ACHN (cell line): ENCODE measurements around the gene PCDHGB7.
"Not testable (repeated sequence)": the region's sequence is repeated elsewhere in the genome, so short reads cannot be mapped to it uniquely, and the experiment has no call there.

ENCODE experiments used
- DNase-seq: peaks from one replicate; pipeline ENCODE4 v3.0.0-alpha.2; 2015
- in situ Hi-C: cut with HindIII; loops from 2 replicates; pipeline ENCODE4 v1.10.0; 2017; ENCODE audit warnings: low sequenced_read_pairs, low pct_ligation_motif_present, low pct_unique_long_range_greater_than_20kb

The PCDHGB7 gene

DNA sequence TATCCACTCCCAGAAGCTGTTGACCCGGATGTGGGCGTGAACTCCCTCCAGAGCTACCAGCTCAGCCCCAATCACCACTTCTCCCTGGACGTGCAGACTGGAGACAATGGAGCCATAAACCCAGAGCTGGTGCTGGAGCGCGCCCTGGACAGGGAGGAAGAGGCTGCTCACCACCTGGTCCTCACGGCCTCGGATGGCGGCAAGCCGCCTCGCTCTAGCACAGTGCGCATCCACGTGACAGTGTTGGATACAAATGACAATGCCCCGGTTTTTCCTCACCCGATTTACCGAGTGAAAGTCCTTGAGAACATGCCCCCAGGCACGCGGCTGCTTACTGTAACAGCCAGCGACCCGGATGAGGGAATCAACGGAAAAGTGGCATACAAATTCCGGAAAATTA lies 24.2 kb upstream of the PCDHGB7 start:
- in situ Hi-C loops: no loop called here

GRCh38 chr5:141394401-141395187 lies 22.9 kb upstream of the PCDHGB7 start:
- in situ Hi-C loops, DNase-seq: not testable (repeated sequence)

More for the DNA sequence above, 24.2 kb upstream of the PCDHGB7 start:
- no peak for DNase-seq

DNA sequence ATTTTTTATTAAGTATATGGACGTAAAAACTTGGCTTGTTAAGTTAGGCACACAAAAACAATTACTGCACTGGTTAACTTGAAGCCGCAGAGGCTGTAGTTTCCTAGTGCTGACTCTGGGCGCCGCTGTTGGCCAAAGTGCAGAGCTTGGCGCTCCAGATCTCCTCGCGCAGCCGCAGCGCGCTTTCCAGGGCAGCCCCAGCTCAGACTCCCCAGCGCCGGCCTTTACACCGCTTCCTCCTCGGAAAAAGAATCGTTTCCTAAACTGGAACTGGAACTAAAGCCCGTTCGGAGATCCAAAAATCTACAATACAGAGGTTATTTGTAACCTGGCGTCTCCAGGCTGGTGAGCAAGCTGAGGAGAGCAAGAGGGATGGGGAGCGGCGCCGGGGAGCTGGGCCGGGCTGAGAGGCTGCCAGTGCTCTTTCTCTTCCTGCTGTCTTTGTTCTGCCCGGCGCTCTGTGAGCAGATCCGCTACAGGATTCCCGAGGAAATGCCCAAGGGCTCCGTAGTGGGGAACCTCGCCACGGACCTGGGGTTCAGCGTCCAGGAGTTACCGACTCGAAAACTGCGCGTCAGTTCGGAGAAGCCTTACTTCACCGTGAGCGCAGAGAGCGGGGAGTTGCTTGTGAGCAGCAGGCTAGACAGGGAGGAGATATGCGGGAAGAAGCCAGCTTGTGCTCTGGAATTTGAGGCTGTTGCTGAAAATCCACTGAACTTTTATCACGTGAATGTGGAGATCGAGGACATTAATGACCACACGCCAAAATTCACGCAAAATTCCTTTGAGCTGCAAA lies 19.5 kb upstream of the PCDHGB7 start, which contains the start of gene PCDHGB5:
Gene PCDHGB5, plus strand, starts transcription at position 192 of the 796 bp plus-strand sequence. Its CDS starts 181 bp downstream, at position 373.
- DNase-seq, in situ Hi-C loops: not testable (repeated sequence)

DNA sequence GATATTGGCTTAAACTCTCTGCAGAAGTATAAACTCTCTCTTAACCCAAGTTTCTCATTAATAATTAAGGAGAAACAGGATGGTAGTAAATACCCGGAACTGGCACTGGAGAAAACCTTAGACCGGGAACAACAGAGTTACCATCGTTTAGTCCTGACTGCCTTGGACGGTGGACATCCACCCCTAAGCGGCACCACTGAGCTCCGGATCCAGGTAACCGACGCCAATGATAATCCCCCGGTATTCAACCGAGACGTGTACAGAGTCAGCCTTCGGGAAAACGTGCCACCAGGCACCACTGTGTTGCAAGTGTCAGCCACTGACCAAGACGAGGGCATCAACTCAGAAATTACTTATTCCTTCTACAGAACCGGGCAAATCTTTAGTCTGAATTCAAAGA lies 18.9 kb upstream of the PCDHGB7 start:
- no peak for DNase-seq
- in situ Hi-C loops: no loop called here

DNA sequence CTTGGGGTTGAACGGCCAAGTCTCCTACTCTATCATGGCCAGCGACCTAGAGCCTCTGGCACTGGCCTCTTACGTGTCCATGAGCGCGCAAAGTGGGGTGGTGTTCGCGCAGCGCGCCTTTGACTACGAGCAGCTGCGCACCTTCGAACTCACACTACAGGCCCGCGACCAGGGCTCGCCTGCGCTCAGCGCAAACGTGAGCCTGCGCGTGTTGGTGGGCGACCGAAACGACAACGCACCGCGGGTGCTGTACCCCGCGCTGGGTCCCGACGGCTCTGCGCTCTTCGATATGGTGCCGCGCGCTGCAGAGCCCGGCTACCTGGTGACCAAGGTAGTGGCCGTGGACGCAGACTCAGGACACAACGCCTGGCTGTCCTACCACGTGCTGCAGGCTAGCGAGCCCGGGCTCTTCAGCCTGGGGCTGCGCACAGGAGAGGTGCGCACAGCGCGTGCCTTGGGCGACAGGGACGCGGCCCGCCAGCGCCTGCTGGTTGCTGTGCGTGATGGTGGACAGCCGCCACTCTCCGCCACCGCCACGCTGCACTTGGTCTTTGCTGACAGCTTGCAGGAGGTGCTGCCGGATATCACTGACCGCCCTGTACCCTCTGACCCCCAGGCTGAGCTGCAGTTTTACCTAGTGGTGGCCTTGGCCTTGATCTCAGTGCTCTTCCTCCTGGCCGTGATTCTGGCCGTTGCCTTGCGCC lies 17.8 kb upstream of the PCDHGB7 start:
- no peak for DNase-seq

GRCh38 chr5:141402553-141403243 lies 14.8 kb upstream of the PCDHGB7 start, which contains the start of gene PCDHGA9:
TSS of gene PCDHGA9 (plus strand) at chr5:141402778. CDS start at chr5:141402953, 175 bp downstream.
- in situ Hi-C loops: no loop called here
- DNase-seq: no peak

More for the DNA sequence above, 17.8 kb upstream of the PCDHGB7 start:
- in situ Hi-C loops: no loop called here

DNA sequence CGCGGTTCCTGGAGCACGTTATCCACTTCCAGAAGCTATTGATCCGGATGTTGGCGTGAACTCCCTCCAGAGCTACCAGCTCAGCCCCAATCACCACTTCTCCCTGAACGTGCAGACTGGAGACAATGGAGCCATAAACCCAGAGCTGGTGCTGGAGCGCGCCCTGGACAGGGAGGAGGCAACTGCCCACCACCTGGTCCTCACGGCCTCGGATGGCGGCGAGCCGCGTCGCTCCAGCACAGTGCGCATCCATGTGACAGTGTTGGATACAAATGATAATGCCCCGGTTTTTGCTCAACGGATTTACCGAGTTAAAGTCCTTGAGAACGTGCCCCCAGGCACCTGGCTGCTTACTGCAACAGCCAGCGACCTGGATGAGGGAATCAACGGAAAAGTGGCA lies 14.1 kb upstream of the PCDHGB7 start:
- DNase-seq: no peak
- in situ Hi-C loops: no loop called here

GRCh38 chr5:141407790-141408505 lies 9.5 kb upstream of the PCDHGB7 start, which contains the start of gene PCDHGB6:
TSS of gene PCDHGB6 (plus strand) at chr5:141408021. CDS start at chr5:141408203, 182 bp downstream.
- DNase-seq, in situ Hi-C loops: not testable (repeated sequence)

DNA sequence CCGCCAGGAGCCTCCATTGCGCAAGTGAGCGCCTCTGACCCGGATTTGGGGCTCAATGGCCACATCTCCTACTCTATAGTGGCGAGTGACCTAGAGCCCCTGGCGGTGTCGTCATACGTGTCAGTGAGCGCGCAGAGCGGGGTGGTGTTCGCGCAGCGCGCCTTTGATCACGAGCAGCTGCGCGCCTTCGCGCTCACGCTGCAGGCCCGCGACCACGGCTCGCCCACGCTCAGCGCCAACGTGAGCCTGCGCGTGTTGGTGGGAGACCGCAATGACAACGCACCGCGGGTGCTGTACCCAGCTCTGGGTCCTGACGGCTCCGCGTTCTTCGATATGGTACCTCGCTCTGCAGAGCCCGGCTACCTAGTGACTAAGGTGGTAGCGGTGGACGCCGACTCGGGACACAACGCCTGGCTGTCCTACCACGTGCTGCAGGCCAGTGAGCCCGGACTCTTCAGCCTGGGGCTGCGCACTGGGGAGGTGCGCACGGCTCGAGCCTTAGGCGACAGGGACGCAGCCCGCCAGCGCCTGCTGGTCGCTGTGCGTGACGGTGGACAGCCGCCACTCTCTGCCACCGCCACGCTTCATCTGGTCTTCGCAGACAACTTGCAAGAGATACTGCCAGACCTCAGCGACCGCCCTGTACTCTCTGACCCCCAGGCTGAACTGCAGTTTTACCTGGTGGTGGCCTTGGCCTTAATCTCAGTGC lies 7.7 kb upstream of the PCDHGB7 start:
- in situ Hi-C loops: no loop called here
- DNase-seq: no peak

DNA sequence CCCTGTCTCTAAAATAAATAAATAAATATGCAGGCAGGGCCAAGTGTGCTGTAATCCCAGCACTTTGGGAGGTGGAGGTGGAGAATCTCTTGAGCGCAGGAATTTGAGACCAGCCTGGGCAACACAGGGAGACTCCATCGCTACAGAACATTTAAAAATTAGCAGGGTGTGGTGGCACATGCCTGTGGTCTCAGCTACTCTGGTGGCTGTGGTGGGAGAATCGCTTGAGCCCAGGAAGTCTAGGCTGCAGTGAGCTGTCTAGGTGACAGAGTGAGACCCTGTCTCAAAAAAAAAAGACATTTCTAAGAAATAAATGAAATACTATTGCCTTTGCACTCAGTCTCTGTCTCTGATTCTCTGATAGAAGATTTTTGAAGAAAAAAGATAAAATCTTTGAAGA lies 5.9 kb upstream of the PCDHGB7 start:
- in situ Hi-C loops: no loop called here
- no peak for DNase-seq

- in situ Hi-C loops: no loop called here
- peak; percentile 17 for DNase-seq
These were observed 4.5 kb upstream of the PCDHGB7 start, which contains the start of gene PCDHGA10 for GRCh38 chr5:141412854-141413539. TSS of gene PCDHGA10 (plus strand) at chr5:141412987. CDS start at chr5:141413176, 189 bp downstream.

- no peak for DNase-seq
- in situ Hi-C loops: no loop called here
These were observed 3.9 kb upstream of the PCDHGB7 start for GRCh38 chr5:141413540-141414069.

DNA sequence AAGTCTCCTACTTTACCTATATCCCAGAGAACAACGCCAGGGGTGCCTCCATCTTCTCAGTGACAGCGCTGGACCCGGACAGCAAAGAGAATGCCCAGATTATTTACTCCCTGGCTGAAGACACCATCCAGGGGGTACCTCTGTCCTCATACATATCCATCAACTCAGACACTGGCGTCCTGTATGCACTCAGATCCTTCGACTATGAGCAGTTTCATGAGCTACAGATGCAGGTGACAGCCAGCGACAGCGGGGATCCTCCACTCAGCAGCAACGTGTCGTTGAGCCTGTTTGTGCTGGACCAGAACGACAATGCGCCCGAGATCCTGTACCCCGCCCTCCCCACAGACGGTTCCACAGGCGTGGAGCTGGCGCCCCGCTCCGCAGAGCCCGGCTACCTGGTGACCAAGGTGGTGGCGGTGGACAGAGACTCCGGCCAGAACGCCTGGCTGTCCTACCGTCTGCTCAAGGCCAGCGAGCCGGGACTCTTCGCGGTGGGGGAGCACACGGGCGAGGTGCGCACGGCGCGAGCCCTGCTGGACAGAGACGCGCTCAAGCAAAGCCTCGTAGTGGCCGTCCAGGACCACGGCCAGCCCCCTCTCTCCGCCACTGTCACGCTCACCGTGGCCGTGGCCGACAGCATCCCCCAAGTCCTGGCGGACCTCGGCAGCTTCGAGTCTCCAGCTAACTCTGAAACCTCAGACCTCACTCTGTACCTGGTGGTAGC lies 2.8 kb upstream of the PCDHGB7 start:
- DNase-seq, in situ Hi-C loops: not testable (repeated sequence)

GRCh38 chr5:141415275-141415618 lies 2.2 kb upstream of the PCDHGB7 start:
- DNase-seq, in situ Hi-C loops: not testable (repeated sequence)

DNA sequence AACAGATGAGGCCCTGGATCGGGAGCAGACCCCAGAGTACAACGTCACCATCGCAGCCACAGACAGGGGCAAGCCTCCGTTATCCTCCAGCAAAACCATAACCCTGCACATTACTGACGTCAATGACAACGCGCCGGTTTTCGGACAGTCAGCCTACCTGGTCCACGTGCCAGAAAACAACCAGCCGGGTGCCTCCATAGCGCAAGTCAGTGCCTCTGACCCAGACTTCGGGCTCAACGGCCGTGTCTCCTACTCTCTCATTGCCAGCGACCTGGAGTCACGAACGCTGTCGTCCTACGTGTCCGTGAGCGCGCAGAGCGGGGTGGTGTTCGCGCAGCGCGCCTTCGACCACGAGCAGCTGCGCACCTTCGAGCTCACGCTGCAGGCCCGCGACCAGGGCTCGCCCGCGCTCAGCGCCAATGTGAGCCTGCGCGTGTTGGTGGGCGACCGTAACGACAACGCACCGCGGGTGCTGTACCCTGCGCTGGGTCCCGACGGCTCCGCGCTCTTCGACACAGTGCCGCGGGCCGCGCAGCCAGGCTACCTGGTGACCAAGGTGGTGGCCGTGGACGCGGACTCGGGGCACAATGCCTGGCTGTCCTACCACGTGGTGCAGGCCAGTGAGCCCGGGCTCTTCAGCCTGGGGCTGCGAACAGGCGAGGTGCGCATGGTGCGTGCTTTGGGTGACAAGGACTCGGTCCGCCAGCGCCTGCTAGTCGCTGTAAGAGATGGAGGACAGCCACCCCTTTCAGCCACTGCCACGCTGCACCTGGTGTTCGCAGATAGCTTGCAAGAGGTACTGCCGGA lies 1.8 kb downstream of the PCDHGB7 start:
- in situ Hi-C loops: no loop called here

More for the DNA sequence above, 1.8 kb downstream of the PCDHGB7 start:
- no peak for DNase-seq
